Right cardiac atrium (tissue), 5 donors: ENCODE measurements around the gene CSGALNACT2. TPM values are rescaled to one million over a fixed set of nuclear protein-coding genes. Genes with fewer than 3 reads are reported as not detected.

Experiments
- ATAC-seq, 2 donors: fragments of 200-7000 bp; cut with Tn5 transposase; one replicate each; pipeline versions ENCODE4 v1.8.0 to v1.9.1; 2020; ENCODE audit warnings: moderate library complexity in 2 of 2, mild to moderate bottlenecking in 1 of 2
- DNase-seq, 3 donors: peaks; one replicate each; pipeline ENCODE4 v3.0.0-alpha.2; 2020
- H3K27ac ChIP-seq: one replicate; pipeline ENCODE4 v1.5.1; 2013; ENCODE audit warnings: mild to moderate bottlenecking, low read length, control low read depth, moderate library complexity
- H3K27me3 ChIP-seq: one replicate; pipeline ENCODE4 v1.6.1; 2013; ENCODE audit not compliant: control insufficient read depth, insufficient read depth
- H3K4me1 ChIP-seq: one replicate; pipeline ENCODE4 v1.6.1; 2013; ENCODE audit warnings: low read length; ENCODE audit not compliant: control insufficient read depth, insufficient read depth
- H3K4me3 ChIP-seq: one replicate; pipeline ENCODE4 v1.5.1; 2013; ENCODE audit warnings: low read length, control low read depth
- H3K9me3 ChIP-seq: one replicate; pipeline ENCODE4 v1.6.1; 2013; ENCODE audit warnings: low read length; ENCODE audit not compliant: control insufficient read depth
- WGBS: extraction: QIAGEN DNeasy Blood & Tissue Kit; methylation state at CpG from one replicate; pipeline ENCODE4 v1.1.7; 2013; 5-methylcytosine and 5-hydroxymethylcytosine counted together
- intact Hi-C, 4 donors: fragments of 100-400 bp; cut with DNase I; formaldehyde crosslinking; loops; one replicate each; pipeline versions ENCODE4 v1.11.0 to v1.14.0; 2022 to 2023
- polyA plus RNA-seq: library from polyadenylated mRNA; stranded (reverse); fragments of 200-250 nt; gene quantifications from one replicate; pipeline ENCODE4 v1.2.3, GENCODE V29; 2013
- total RNA-seq, 4 donors: library from RNA; stranded (reverse); fragmentation: NEBNext Ultra II Directional; extraction: Animal tissue kit (Norgen Biotek cat#: 25700); gene quantifications; one replicate each; pipeline ENCODE4 v1.2.1, GENCODE V29; 2021
- donor health status: healthy with polysubstance abuse.
- donor health status: DM: no; HTN: yes; CAD: no.
- donor health status: DM: no; HTN: no; CAD: no.
- donor health status: DM: no; HTN: yes; CAD: no; lungs with severe emphysema.
- donor health status: DM: yes; HTN: yes; CAD: no.

The CSGALNACT2 gene
- total and polyA plus RNA-seq, 5 donors, result 5.1 to 17.2 (median 10.4) TPM

DNA sequence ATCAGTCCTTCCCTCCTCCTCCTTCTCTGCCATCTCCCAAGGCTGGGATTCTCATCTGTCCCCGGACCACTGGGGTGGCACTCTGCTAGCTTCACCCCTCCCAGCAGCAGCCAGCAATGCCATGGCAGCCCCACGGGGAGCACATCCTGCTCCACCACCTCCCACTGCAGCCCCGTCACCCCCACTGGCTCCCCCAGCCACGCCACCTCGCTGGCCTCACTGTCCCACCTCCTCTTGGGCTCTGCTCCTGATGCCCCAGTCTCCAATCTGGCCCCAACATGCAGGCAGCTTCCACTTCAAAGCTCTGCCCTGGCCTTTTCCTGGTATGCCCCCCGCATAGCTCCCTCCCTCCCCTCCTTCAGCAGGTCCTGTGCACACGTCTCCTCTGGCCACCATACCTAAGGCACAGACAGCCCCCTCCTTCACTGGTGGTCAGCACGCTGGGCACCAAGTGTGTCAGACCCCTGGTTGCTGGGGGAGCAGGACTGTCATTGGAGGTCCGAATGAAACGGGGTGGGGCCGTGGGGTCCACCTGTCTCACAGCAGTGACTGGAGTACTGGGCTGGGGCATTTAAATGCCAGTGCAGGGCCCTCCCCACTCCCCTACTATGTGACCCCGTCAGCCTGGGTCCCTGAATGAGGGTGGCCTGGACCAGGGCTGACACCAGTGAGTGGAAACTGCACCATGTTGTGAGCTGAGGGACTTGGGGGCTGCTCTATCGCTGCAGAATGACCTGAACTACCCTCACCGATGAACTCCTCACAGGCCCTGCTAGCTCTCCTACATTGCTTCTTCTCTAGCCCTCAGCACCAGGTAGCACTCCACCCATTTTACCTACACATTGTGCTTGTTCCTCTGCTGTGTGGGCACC is 89.9 kb downstream of the CSGALNACT2 start:
- DNase-seq (peak; percentile 4 to 33 (median 28)), ATAC-seq (no peak)
- Histone ChIP-seq H3K4me3 (no peak overlapping the region), H3K4me1 (no peaks in the 10 kb centered on the region), H3K9me3 (no peaks in the 10 kb centered on the region), H3K27ac (no peak overlapping the region), H3K27me3 (no peaks in the 10 kb centered on the region)
- WGBS, result 68% methylated on average over 14 of the region's 14 CpGs
- intact Hi-C loops, result no loop called here

DNA sequence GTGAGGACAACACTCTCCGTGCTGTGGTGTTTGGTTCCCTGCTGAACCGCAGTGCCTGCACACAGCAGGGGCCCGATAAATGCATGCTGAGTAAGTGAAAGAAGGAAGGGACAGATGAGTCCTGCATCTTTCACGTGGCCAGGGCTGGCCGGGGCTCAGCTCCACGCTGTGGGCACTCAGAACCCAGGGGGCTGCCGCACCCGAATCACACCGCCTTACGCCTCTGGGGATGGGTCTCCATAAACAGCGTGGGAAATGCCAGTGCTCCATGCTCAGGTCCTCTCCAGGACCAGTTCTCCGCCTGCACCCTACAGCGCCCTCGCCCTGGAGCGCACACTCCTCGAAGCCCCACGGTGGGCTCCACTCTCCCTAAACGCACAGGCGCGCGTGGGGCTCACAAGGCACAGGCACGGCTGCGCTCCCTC is 90.5 kb downstream of the CSGALNACT2 start:
- no peak overlapping the region for H3K4me3 ChIP-seq
- no peak overlapping the region for H3K27ac ChIP-seq
- WGBS, result 10% methylated on average over 23 of the region's 23 CpGs

DNA sequence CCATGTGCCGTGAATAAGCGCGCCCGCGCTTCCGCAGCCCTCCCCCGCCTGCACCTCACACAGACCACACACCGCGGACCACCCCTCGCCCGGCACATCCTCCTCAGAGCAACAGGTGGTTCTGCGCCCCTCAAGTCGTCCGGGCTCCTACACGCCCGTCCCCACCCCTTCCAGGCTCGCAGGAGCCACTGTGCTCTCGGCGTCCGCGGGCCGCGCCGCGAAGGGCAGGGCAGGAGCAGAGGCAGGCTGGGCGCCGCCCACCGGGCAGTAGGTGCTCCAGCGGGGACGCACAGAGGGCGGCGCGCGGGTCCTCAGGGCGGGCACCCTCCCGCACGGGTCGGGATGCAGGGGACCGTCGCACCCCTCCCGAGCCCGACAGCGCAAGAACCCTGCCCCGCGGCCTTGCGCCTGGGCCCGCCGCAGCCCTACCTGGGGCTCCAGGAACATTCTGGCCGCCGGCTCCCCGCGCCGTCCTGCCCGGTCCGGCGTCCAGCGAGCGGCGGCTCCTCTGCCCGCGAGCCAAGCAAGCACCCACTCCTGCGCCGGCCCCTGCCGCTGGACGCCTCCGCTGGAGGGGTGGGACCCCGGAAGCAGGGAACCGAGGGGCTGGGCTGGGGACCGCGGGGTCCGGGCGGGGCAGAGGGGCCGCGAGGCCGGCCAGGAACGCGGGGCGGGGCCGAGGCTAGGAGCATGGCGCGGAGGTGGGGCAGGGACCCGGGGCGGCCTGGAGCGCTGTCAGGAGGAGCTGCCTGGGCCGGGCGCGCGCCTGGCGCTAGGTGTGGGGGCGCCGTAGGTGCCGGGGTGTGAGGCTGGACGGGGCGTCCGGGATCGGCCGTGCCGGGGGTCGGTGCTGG is 91.2 kb downstream of the CSGALNACT2 start:
- H3K27ac ChIP-seq, result no peak overlapping the region
- 1% methylated on average over 99 of the region's 99 CpGs for WGBS

More for the DNA sequence above, 90.5 kb downstream of the CSGALNACT2 start:
- peak in 2 of 3 donors; percentile 8 to 45 for DNase-seq
- Histone ChIP-seq H3K9me3 (no peaks in the 10 kb centered on the region), H3K4me1 (no peaks in the 10 kb centered on the region), H3K27me3 (no peaks in the 10 kb centered on the region)
- ATAC-seq, result no peak
- intact Hi-C loops, result no loop called here

DNA sequence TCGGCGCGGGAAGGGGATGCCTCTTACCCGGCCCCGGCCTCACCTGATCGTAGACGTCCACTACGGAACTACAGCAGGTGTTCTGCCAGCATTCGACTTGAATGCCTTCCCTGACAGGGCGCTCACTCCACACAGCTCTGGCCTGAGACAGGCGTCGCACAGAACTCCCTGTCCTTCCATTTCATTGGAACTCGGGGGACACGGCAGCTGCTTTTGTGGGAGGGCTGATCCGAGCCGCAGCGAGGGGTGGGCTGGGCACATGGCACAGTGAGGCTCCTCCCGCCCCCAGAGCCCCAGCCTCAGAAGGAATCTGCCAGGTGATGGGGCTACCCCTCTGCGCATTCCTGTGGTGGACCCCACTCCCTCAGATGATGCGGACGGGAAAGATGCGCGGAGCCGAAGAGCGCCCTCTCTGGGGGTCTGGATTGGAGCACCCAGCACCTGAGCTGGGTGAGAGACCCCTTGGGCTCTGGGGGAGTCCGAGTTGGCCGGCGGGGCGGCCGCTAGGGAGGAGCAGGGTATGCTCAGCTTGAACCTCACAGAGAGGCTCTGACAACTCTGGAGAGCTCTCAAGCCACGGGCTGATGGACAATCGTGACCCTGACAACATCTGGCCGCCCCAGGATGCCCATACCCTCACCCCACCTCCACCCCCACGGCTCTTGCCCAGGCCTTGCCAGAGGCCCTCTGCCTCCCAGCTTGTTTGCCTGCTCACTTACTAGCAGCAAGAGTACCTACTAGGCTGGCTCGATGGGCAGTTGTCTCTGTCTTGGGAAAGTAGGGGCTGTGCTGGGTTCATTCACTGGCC is 92.1 kb downstream of the CSGALNACT2 start:
- 28% methylated on average over 35 of the region's 35 CpGs for WGBS
- Histone ChIP-seq H3K27me3 (no peaks in the 10 kb centered on the region), H3K4me1 (no peaks in the 10 kb centered on the region), H3K9me3 (no peaks in the 10 kb centered on the region), H3K4me3 (peak overlapping the region; percentile 2), H3K27ac (no peak overlapping the region)
- DNase-seq (peak; percentile 5 to 44 (median 22)), ATAC-seq (no peak)
- intact Hi-C loops, result no loop called here

More for the DNA sequence above, 91.2 kb downstream of the CSGALNACT2 start:
- Histone ChIP-seq H3K9me3 (no peaks in the 10 kb centered on the region), H3K4me1 (no peaks in the 10 kb centered on the region), H3K27me3 (no peaks in the 10 kb centered on the region), H3K4me3 (peak overlapping the region; percentile 2)
- DNase-seq, result peak; percentile 13 to 67 (median 55)
- intact Hi-C loops, result no loop called here
- ATAC-seq, result peak; percentile 11 to 23

DNA sequence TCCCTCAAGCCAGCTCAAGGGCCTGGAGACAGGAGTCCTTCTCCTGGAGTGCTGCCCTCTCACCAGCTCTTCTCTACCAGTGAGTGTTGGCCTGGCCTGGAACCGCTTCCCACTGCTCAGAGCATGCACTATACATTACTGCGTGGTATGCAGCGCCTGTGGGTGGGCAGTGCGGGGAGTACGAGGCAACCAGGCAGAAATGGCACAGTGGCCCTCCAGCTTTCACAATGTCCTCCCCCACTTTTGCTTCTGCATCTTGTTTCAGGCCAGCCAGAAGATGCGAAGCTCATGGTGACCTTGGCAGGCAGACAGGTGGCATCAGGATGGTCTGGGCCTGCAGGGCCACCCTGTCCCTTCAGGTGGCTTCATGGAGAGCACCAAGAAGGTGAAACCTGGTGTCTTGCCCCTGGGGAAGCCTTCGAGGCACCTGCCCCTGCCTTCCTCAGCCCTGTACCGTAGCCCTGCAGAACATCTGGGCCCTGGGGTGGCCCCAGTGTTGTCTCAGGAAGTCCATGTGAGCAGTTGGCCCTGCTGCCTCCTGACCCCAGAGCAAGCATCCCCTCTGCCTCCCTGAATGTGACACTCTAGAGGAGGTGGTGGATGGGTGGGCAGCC is 92.8 kb downstream of the CSGALNACT2 start:
- intact Hi-C loops, result no loop called here
- Histone ChIP-seq H3K4me3 (no peak overlapping the region), H3K27ac (no peak overlapping the region), H3K27me3 (no peaks in the 10 kb centered on the region), H3K4me1 (no peaks in the 10 kb centered on the region), H3K9me3 (no peaks in the 10 kb centered on the region)
- ATAC-seq (no peak), DNase-seq (peak; percentile 3 to 28 (median 22))
- whole genome bisulfite sequencing, result 87% methylated on average over 8 of the region's 8 CpGs

DNA sequence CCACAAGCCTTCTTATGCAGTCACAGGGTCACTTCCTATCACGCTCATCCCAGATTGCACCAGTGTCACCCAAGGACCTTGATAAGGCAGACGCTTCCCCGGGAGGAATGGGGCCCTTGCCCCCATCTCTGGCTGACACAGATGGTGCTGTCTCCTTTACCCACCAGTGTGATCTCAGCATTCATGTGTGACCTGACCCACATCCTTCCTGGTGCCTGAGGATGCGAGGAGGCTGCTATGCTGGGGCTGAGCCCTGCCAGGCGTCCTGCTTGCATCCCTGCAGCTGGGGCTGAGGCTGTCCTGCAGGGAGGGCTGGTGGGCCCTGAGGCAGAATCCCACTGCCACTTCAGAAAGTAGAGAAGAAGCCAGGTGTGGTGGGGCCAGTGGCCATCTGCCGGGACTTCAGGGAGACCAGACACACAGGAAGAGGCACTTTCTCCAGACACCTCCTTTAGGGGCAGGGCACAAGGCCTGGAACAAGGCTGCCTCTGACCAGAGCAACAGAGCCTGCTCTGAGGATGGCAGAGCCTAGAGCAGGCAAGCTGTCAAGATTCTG is 93.4 kb downstream of the CSGALNACT2 start:
- Histone ChIP-seq H3K27ac (no peak overlapping the region), H3K9me3 (no peaks in the 10 kb centered on the region), H3K4me1 (no peaks in the 10 kb centered on the region), H3K4me3 (no peak overlapping the region), H3K27me3 (no peaks in the 10 kb centered on the region)
- ATAC-seq (no peak), DNase-seq (peak; percentile 3 to 51 (median 25))
- 46% methylated on average over 6 of the region's 6 CpGs for WGBS
- intact Hi-C loops, result no loop called here

DNA sequence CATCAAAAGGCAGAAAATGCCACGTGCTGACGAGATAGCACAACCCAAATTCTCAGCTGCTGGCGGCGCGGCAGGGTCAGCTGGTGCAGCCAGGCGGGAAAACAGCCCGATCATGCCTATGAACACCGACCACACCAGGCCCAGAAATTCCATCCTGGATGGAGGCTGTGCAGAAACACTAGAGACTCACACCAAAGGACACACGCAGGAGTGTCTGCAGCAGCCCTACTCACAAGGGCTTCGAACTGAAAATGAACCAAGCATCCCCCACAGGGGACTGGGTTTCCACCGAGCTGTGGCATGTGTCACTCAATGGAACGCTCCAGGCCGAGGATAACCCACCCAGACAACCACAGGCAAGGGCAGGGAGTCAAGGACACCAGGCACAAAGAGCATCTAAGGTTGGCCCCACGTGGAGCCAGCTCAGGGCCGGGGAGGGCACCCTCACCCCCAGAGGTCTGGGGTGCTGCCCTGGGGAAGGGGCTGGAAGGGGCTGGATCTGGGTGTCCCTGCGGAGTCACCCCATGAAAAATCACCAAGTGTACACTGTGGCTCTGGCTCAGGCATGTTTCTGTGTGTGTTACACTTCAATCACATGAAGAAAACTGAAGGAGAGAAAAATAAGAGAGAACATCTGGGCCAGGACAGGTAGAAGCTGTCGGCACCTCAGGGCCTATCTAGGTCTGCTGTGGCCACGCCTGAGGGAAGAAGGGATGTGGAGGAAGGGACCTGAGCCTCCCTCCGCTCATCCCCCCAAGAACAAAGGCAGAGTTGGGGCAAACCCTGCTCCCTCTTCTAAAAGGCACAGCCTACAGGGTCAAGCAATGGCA is 95.6 kb downstream of the CSGALNACT2 start:
- 83% methylated on average over 19 of the region's 19 CpGs for WGBS
- no peak for ATAC-seq

DNA sequence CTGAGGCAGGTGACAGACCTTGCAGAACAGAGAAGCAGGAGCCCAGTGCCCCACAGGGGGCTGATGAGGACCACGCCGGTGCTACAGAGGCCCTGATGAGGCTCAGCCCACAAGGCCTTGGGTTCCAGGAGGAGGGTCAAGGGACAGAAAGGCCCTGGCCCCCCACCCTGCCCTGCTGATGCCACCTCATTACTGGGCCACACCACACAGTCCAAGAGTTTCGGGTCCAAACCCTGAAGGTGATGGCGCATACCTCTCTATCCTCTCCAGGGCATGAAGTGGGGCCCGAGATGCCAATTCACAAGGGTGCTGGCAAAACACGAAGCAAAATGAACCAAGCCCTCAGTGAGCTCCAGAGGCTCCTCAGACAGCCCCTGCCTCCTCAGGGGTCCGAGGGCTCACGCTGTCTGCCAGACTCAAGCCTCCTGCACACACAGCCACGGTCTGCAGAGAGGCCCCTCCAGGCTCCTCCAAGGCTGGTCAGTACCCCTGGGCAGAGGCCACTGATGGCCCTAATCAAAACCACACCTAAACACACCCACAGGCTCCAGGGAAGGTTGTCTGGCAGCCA is 96.3 kb downstream of the CSGALNACT2 start:
- ATAC-seq, result no peak
- 77% methylated on average over 9 of the region's 9 CpGs for WGBS

More for the DNA sequence above, 95.6 kb downstream of the CSGALNACT2 start:
- peak; percentile 4 to 30 (median 16) for DNase-seq
- Histone ChIP-seq H3K27ac (no peak overlapping the region), H3K9me3 (no peaks in the 10 kb centered on the region), H3K4me3 (no peak overlapping the region), H3K27me3 (no peaks in the 10 kb centered on the region), H3K4me1 (no peaks in the 10 kb centered on the region)
- intact Hi-C loops, result no loop called here

More for the DNA sequence above, 96.3 kb downstream of the CSGALNACT2 start:
- Histone ChIP-seq H3K9me3 (no peaks in the 10 kb centered on the region), H3K4me3 (no peak overlapping the region), H3K27ac (no peak overlapping the region), H3K4me1 (no peaks in the 10 kb centered on the region), H3K27me3 (no peaks in the 10 kb centered on the region)
- DNase-seq, result peak; percentile 2 to 20 (median 14)
- intact Hi-C loops, result no loop called here
